ENCODE data around the gene EXD3. TPM values are rescaled to one million over a fixed set of nuclear protein-coding genes. Genes with fewer than 3 reads are reported as not detected.

Gene EXD3
- total and polyA plus RNA-seq, 7 donors: 8.9 to 29.7 (median 18.0) TPM

DNA sequence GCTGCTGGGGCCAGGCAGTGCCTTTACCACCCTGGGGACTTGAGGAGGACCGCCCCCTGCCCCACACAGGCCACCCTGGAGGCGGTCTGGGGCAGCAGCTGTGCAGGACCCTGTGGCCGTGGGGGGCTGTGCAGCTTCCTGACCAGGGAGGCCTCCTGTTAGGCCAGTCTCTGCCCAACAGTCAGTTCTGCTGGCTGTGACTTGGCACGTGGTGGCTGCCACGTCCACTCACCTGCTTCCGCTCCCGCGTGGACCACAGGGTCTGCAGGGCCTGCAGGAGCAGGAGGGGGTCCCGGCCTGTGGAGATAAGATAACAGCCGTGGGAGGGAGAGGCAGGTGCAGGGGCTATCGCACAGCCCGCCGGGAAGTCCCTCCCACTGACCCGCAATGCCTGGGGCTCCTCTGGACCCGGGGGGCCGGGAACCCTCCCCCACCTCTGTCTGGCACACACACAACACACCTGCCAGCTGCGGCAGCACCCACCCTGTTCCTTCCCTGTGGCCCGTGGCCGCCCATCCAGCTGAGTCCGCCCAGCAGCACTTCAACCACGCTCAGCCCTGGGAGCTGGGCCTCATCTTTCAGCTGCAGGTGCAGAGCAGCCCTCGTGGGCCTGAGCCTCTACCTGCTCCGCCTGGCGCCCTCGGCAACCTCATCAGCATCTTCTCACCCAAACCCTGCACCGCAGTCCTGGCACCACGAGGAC, 39.7 kb downstream of the EXD3 start:
- Histone ChIP-seq H3K9me3 (no peaks in the 10 kb centered on the region), H3K4me3 (no peak overlapping the region), H3K36me3 (peaks cover 0 to 3% (median 0%) of the 10 kb centered on the region in 4 donors), H3K27ac (no peak overlapping the region), H3K4me1 (no peaks in the 10 kb centered on the region), H3K27me3 (no peaks in the 10 kb centered on the region)
- TF ChIP-seq POLR2A (IDR thresholded peaks at IDR 0.05) (no peak), EP300 (IDR thresholded peaks at IDR 0.05) (no peak), POLR2AphosphoS5 (IDR thresholded peaks at IDR 0.05) (no peak)
- TF ChIP-seq, protein P1, sequence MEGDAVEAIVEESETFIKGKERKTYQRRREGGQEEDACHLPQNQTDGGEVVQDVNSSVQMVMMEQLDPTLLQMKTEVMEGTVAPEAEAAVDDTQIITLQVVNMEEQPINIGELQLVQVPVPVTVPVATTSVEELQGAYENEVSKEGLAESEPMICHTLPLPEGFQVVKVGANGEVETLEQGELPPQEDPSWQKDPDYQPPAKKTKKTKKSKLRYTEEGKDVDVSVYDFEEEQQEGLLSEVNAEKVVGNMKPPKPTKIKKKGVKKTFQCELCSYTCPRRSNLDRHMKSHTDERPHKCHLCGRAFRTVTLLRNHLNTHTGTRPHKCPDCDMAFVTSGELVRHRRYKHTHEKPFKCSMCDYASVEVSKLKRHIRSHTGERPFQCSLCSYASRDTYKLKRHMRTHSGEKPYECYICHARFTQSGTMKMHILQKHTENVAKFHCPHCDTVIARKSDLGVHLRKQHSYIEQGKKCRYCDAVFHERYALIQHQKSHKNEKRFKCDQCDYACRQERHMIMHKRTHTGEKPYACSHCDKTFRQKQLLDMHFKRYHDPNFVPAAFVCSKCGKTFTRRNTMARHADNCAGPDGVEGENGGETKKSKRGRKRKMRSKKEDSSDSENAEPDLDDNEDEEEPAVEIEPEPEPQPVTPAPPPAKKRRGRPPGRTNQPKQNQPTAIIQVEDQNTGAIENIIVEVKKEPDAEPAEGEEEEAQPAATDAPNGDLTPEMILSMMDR (IDR thresholded peaks at IDR 0.05): no peak
- intact Hi-C loops (cut with DNase I): no loop called here
- 77 to 80% methylated on average over 27 of the region's 27 CpGs for WGBS, 2 donors
- peak; percentile 51 for DNase-seq

DNA sequence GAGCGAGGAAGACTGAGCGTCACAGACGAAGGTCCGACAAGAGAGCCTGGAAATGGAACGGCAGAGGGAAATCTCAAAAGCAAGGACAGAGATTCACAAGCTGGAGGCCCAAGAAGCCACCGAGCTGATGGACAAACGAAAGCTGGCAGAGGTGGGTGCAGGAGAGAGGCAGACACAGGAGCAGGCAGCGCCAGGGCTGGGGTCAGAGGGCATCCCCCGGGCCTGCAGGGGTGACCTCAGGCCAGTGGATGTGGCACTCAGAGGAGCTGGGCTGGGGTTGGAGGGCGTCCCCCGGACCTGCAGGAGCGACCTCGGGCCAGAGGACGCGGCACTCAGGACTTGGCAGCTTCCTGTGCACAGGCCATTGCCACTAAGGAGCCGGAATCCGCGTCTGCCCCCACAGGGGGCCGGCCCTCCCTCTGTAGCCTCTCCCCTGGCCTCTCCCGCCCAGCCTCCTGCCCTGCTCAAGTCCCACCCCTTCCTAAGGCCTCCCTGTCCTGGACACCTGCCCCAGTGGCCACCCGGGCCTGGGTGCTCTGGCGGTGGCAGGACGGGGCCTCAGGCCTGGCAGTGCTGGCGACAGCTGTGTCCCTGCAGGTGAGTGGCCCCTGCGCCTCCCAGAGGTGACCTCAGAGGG, 40.4 kb downstream of the EXD3 start:
- TF ChIP-seq POLR2AphosphoS5 (IDR thresholded peaks at IDR 0.05): no peak
- TF ChIP-seq, protein P1 (IDR thresholded peaks at IDR 0.05): no peak
- TF ChIP-seq EP300 (IDR thresholded peaks at IDR 0.05): no peak
- no peak for TF ChIP-seq POLR2A (IDR thresholded peaks at IDR 0.05)
- DNase-seq: peak; percentile 49
- 87 to 89% methylated on average over 25 of the region's 25 CpGs for WGBS, 2 donors
- intact Hi-C loops (cut with DNase I): no loop called here
- no peak overlapping the region for H3K4me3 ChIP-seq
- no peak overlapping the region for H3K27ac ChIP-seq
- no peaks in the 10 kb centered on the region for H3K27me3 ChIP-seq
- H3K36me3 ChIP-seq: peaks cover 0 to 3% (median 0%) of the 10 kb centered on the region in 4 donors
- no peaks in the 10 kb centered on the region for H3K4me1 ChIP-seq
- H3K9me3 ChIP-seq: no peaks in the 10 kb centered on the region

DNA sequence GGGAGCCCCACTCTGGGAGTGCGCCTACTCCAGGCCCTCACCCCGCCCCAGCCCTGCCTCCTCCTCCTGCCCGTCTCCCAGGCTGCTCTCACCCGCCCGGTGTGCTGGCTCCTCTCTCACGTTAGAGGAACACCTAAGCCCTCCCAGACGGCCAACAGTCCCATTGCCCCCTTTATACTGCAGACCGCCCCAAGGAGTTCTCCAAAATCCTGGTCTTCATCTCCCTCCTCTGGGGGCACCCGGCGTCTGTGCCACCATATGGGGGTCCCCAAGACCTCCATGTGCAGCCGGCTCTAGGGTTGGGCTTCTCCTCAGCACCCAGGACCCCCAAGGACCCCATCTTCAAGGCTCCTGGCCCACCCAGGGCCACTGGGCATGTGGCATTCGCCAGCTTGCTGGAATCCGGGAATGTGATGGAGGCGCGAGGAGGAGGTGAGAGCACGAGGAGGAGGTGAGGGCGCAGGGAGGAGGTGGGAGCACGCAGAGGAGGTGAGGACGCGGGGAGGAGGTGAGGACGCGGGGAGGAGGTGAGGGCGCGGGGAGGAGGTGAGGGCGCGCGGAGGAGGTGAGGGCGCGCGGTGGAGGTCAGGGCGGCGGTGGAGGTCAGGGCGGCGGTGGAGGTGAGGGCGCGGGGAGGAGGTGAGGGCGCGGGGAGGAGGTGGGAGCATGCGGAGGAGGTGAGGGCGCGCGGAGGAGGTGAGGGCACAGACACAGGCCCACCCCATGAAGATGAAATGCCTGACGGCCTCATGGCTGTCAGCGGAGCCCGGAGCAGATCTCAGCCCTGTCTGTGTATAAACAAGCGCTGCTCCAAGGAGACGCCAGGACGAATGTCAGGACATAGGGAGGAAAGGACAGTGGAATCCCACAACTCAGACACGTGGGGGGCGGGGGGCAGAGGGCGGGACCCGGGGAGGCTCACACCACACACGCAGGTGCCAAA, 41.2 kb downstream of the EXD3 start:
- Histone ChIP-seq H3K27me3 (no peaks in the 10 kb centered on the region), H3K27ac (no peak overlapping the region), H3K4me1 (no peaks in the 10 kb centered on the region), H3K36me3 (peaks cover 0 to 3% (median 0%) of the 10 kb centered on the region in 4 donors), H3K4me3 (no peak overlapping the region), H3K9me3 (no peaks in the 10 kb centered on the region)
- intact Hi-C loops (cut with DNase I): no loop called here
- peak; percentile 58 for DNase-seq
- WGBS, 2 donors: 92 to 94% methylated on average over 53 of the region's 53 CpGs
- TF ChIP-seq POLR2AphosphoS5 (IDR thresholded peaks at IDR 0.05) (no peak), EP300 (IDR thresholded peaks at IDR 0.05) (no peak), POLR2A (IDR thresholded peaks at IDR 0.05) (no peak)
- TF ChIP-seq, protein P1 (IDR thresholded peaks at IDR 0.05): no peak

DNA sequence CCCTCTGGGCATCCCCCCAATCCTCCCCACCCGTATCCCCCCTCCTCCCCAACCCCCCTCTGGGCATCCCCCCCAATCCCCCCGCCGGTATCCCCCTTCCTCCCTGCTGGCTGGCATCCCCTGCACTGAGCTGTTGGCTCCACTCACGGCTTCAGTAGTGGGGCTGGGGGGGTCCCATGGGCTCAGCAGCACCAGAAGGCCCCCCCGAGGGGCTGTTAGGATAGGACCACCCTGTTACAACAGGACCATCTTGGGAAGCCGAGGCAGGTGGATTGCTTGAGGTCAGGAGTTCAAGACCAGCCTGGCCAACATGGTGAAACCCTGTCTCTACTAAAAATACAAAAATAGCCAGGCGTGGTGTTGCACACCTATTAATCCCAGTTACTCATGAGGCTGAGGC, 42.4 kb downstream of the EXD3 start:
- no peak for TF ChIP-seq EP300 (IDR thresholded peaks at IDR 0.05)
- TF ChIP-seq POLR2AphosphoS5 (IDR thresholded peaks at IDR 0.05): no peak
- TF ChIP-seq, protein P1 (IDR thresholded peaks at IDR 0.05): no peak
- no peak for TF ChIP-seq POLR2A (IDR thresholded peaks at IDR 0.05)
- intact Hi-C loops (cut with DNase I): no loop called here
- Histone ChIP-seq H3K36me3 (peaks cover 0 to 3% (median 0%) of the 10 kb centered on the region in 4 donors), H3K9me3 (no peaks in the 10 kb centered on the region), H3K4me3 (no peak overlapping the region), H3K27ac (no peak overlapping the region), H3K4me1 (no peaks in the 10 kb centered on the region), H3K27me3 (no peaks in the 10 kb centered on the region)
- WGBS, 2 donors: 92 to 94% methylated on average over 7 of the region's 7 CpGs
- peak; percentile 50 for DNase-seq

Measured in sigmoid colon (tissue), 7 donors.